Measurements from ENCODE around the gene CD300LB.

- TF ChIP-seq CTCF (conservative IDR thresholded peaks at IDR 0.05; ENCODE audit: low read length) (no peak), EZH2phosphoT487 (IDR thresholded peaks at IDR 0.05; ENCODE audit: borderline replicate concordance, low read depth, low read length) (no peak)
These were observed 48.6 kb upstream of the CD300LB start for GRCh38 chr17:74579900-74580299.

All from OCI-LY7 (cell line).